HepG2 (cell line): ENCODE data around the gene INTS6L. TPM values are rescaled to one million over a fixed set of nuclear protein-coding genes. Genes with fewer than 3 reads are reported as not detected.

Experiments used
- ATAC-seq: fragments of 200-7000 bp; cut with Tn5 transposase; 3 replicates; pipeline ENCODE4 v1.9.1; 2020; ENCODE audit warnings: mild to moderate bottlenecking, moderate library complexity
- BruUV-seq: library from RNA; stranded (reverse); fragments of 400-500 nt; replicated peaks from 2 replicates; lab custom pipeline; 2021; lab: Mats Ljungman, UMichigan
- CTCF ChIA-PET: fragments of 300-600 bp; formaldehyde crosslinking; extraction: SDS; loops from one replicate; lab custom pipeline; 2021; ENCODE audit warnings: low total read pairs, inconsistent platforms, low intra/inter-chr PET ratio; lab: Yijun Ruan, JAX
- POLR2A ChIA-PET: fragments of 350-600 bp; sonication (Branson Sonifier 250); formaldehyde crosslinking; loops from one replicate; lab custom pipeline; 2020; ENCODE audit warnings: antibody characterized with exemption, inconsistent platforms; lab: Yijun Ruan, JAX
- DNase-seq: peaks from one replicate; pipeline ENCODE4 v3.0.0-alpha.2; 2015; ENCODE audit warnings: low spot score
- FAIRE-seq: peaks from 3 replicates; lab custom pipeline; 2011; peaks lifted over from hg19 to GRCh38; lab: Jason Lieb, UNC
- H2AFZ ChIP-seq: one replicate; pipeline ENCODE4 v1.6.1; 2011; ENCODE audit warnings: low read length, inconsistent platforms
- H3K27ac ChIP-seq: fragments of 300-600 bp; 3 replicates; pipeline ENCODE4 v1.8.0; 2011; ENCODE audit warnings: mixed run types, mild to moderate bottlenecking, mixed read lengths, low read length, inconsistent platforms; ENCODE audit not compliant: insufficient read depth; ENCODE audit errors: extremely low read length
- H3K27me3 ChIP-seq, 2 experiments: fragments of 200-600 bp in 1 of 2; 2 replicates in 1 of 2; 3 replicates in 1 of 2; pipeline versions ENCODE4 v1.6.0 to v1.8.0; 2011; ENCODE audit warnings: low read length in 2 of 2, mild to moderate bottlenecking in 2 of 2, moderate library complexity in 2 of 2, inconsistent platforms in 1 of 2; ENCODE audit not compliant: insufficient read depth in 2 of 2, control insufficient read depth in 1 of 2
- H3K36me3 ChIP-seq, 2 experiments: fragments of 200-600 bp in 1 of 2; replicated peaks in 1 of 2; 2 replicates in 1 of 2; 3 replicates in 1 of 2; pipeline versions ENCODE4 v1.5.1 to v1.8.0; 2011; ENCODE audit warnings: low read length in 2 of 2, inconsistent platforms in 1 of 2; ENCODE audit not compliant: insufficient read depth in 2 of 2, control insufficient read depth in 1 of 2
- H3K4me1 ChIP-seq: 2 replicates; pipeline ENCODE4 v1.5.1; 2012; ENCODE audit warnings: low read length, inconsistent platforms; ENCODE audit not compliant: insufficient read depth
- H3K4me2 ChIP-seq: 2 replicates; pipeline ENCODE4 v1.6.0; 2011; ENCODE audit warnings: low read depth, low read length, inconsistent platforms
- H3K4me3 ChIP-seq, 3 experiments: fragments of 200-600 bp in 1 of 3; sonication (generic), shearing (Covaris generic) in 1 of 3; replicated peaks in 1 of 3; 2 replicates each; pipeline ENCODE4 v1.5.1; 2011 to 2016; ENCODE audit warnings: low read length in 3 of 3, inconsistent platforms in 2 of 3, low read depth in 2 of 3, mild to moderate bottlenecking in 2 of 3, control low read depth in 1 of 3, mixed read lengths in 1 of 3; ENCODE audit not compliant: insufficient read depth in 1 of 3
- H3K79me2 ChIP-seq: one replicate; pipeline ENCODE4 v1.6.1; 2011; ENCODE audit warnings: low read length, inconsistent platforms; ENCODE audit not compliant: insufficient read depth
- H3K9ac ChIP-seq: 2 replicates; pipeline ENCODE4 v1.6.0; 2011; ENCODE audit warnings: mild to moderate bottlenecking, low read depth, low read length, inconsistent platforms; ENCODE audit not compliant: insufficient read depth
- H3K9me3 ChIP-seq: 2 replicates; pipeline ENCODE4 v1.5.1; 2012; ENCODE audit warnings: mild to moderate bottlenecking, low read length
- H4K20me1 ChIP-seq: 2 replicates; pipeline ENCODE4 v1.6.0; 2011; ENCODE audit warnings: inconsistent platforms, mild to moderate bottlenecking, low read length, moderate library complexity; ENCODE audit not compliant: insufficient read depth
- ATAD3A ChIP-seq: sonication (generic); formaldehyde crosslinking; IDR thresholded peaks from 2 replicates; pipeline ENCODE4 v1.4.0; 2020; ENCODE audit warnings: missing genetic modification reagents
- CEBPG ChIP-seq: IDR thresholded peaks from 2 replicates; pipeline ENCODE4 v1.6.1; 2016
- DR1 ChIP-seq: sonication (generic); formaldehyde crosslinking; IDR thresholded peaks from 2 replicates; pipeline ENCODE4 v1.8.0; 2021; ENCODE audit warnings: mild to moderate bottlenecking, missing genetic modification reagents, inconsistent platforms
- HMG20B ChIP-seq: conservative IDR thresholded peaks from 2 replicates; pipeline ENCODE4 v1.6.1; 2016; ENCODE audit warnings: missing genetic modification reagents, missing compliant biosample characterization
- KDM5A ChIP-seq: fragments of 200-600 bp; sonication (generic); IDR thresholded peaks from 2 replicates; pipeline ENCODE4 v1.7.0; 2018; ENCODE audit warnings: antibody characterized with exemption, mild to moderate bottlenecking, low read length, borderline replicate concordance
- KLF11 ChIP-seq: IDR thresholded peaks from 2 replicates; pipeline ENCODE4 v1.6.1; 2016; ENCODE audit warnings: missing compliant biosample characterization
- NFIC ChIP-seq: IDR thresholded peaks from 2 replicates; pipeline ENCODE4 v1.6.1; 2012; ENCODE audit warnings: mild to moderate bottlenecking, low read length, inconsistent platforms
- PHF5A ChIP-seq: IDR thresholded peaks from one replicate; pipeline ENCODE4 v1.6.1; 2018; ENCODE audit warnings: low read depth, missing genetic modification reagents; ENCODE audit not compliant: unreplicated experiment
- ZBTB3 ChIP-seq: sonication (generic); formaldehyde crosslinking; IDR thresholded peaks from 2 replicates; pipeline ENCODE4 v1.4.0; 2020; ENCODE audit warnings: low read depth, mild to moderate bottlenecking, moderate library complexity, missing genetic modification reagents, borderline replicate concordance
- ZNF614 ChIP-seq: IDR thresholded peaks from 2 replicates; pipeline ENCODE4 v1.6.1; 2018; ENCODE audit warnings: missing biosample characterization, missing genetic modification reagents, inconsistent platforms, borderline replicate concordance
- ZSCAN25 ChIP-seq: sonication (generic); formaldehyde crosslinking; IDR thresholded peaks from 2 replicates; pipeline ENCODE4 v1.8.0; 2022; ENCODE audit warnings: mild to moderate bottlenecking, missing genetic modification reagents
- WGBS: methylation state at CpG from one replicate; pipeline ENCODE4 v1.1.6; 2017; ENCODE audit warnings: low lambda C conversion rate; 5-methylcytosine and 5-hydroxymethylcytosine counted together
- in situ Hi-C: cut with HindIII; loops from 2 replicates; pipeline ENCODE4 v1.10.0; 2017; ENCODE audit warnings: low pct_unique_long_range_greater_than_20kb; ENCODE audit not compliant: extremely low pct_ligation_motif_present
- intact Hi-C: fragments of 100-400 bp; cut with micrococcal nuclease; formaldehyde crosslinking; loops from one replicate; pipeline ENCODE4 v1.10.0; 2022; ENCODE audit not compliant: unreplicated experiment
- polyA plus RNA-seq, 8 experiments: library from polyadenylated mRNA; depleted of rRNA in 3 of 8; stranded (reverse) in 7 of 8; unstranded in 1 of 8; fragments of >200 nt; fragmentation: Illumina TruSeq in 4 of 8; extraction: Trizol in 4 of 8; gene quantifications; 2 replicates each; pipeline versions ENCODE4 v1.2.1 to v1.2.3, GENCODE V29; 2011 to 2016; ENCODE audit warnings: low read depth in 4 of 8, missing spikeins in 1 of 8, mixed read lengths in 1 of 8; ENCODE audit not compliant: insufficient read depth in 1 of 8
- total RNA-seq, 5 experiments: library from RNA; depleted of rRNA; stranded (reverse); fragments of >200 nt; fragmentation: Illumina TruSeq; extraction: Trizol; gene quantifications; 2 replicates each; pipeline ENCODE4 v1.2.3, GENCODE V29; 2016; ENCODE audit warnings: low read depth in 1 of 5
- TF ChIP-seq, protein P1 (sequence below): sonication (generic); formaldehyde crosslinking; conservative IDR thresholded peaks from 2 replicates; pipeline ENCODE4 v1.8.1; 2023; ENCODE audit warnings: missing genetic modification reagents
- TF ChIP-seq, protein P2 (sequence below): sonication (generic); formaldehyde crosslinking; IDR thresholded peaks from 2 replicates; pipeline ENCODE4 v1.4.0; 2020; ENCODE audit warnings: missing genetic modification reagents

The INTS6L gene
- total and polyA plus RNA-seq, 2 of the 13 experiments (the other 11 are each of a cell fraction or from before 2014, with no cell fraction given) = not detected

DNA sequence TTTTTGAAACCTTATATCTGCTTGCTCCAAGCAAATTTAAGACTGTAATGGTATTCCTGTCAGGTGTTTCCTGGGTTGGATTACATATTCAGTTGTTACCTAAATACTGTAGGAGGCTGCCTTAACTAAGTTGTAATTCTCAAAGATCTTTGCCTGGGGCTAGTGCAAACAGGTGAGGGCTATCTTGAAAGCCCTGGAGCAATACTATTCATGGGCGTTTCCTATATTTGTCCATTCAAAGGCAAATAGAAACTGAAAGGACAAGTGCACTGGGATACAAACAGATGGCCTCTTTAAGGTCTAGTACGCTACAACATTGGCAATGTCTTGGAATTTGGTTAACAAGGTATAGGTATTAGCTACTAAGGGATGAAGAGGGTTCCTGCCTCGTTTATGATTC, 108.9 kb downstream of the INTS6L start:
- ChIA-PET POLR2A (no interaction called here), CTCF (no interaction called here)
- no peak for DNase-seq
- H3K27me3 ChIP-seq = no peaks in the 10 kb centered on the region
- H3K4me2 ChIP-seq = no peak overlapping the region
- H3K9ac ChIP-seq = no peak overlapping the region
- no peaks in the 10 kb centered on the region for H3K9me3 ChIP-seq
- WGBS = 0% methylated on average over 3 of the region's 3 CpGs
- no peak overlapping the region for H3K27ac ChIP-seq
- H3K36me3 ChIP-seq = no peaks in the 10 kb centered on the region
- no peak overlapping the region for H2AFZ ChIP-seq
- intact Hi-C loops (loop anchor here (5.0 kb wide), 1 partner anchor 303 kb away; no protein-coding TSS in a partner anchor), in situ Hi-C loops (no loop called here)
- H4K20me1 ChIP-seq = no peaks in the 10 kb centered on the region
- no peaks in the 10 kb centered on the region for H3K4me1 ChIP-seq
- ATAC-seq = no peak
- H3K79me2 ChIP-seq = no peaks in the 10 kb centered on the region
- BruUV-seq = no TSS peak
- no peak for TF ChIP-seq HMG20B
- TF ChIP-seq, protein P1, sequence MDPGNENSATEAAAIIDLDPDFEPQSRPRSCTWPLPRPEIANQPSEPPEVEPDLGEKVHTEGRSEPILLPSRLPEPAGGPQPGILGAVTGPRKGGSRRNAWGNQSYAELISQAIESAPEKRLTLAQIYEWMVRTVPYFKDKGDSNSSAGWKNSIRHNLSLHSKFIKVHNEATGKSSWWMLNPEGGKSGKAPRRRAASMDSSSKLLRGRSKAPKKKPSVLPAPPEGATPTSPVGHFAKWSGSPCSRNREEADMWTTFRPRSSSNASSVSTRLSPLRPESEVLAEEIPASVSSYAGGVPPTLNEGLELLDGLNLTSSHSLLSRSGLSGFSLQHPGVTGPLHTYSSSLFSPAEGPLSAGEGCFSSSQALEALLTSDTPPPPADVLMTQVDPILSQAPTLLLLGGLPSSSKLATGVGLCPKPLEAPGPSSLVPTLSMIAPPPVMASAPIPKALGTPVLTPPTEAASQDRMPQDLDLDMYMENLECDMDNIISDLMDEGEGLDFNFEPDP (CRISPR knock-in tag) = no peak
- TF ChIP-seq DR1 = no peak
- TF ChIP-seq CEBPG (CRISPR knock-in tag) = no peak
- TF ChIP-seq ZBTB3 (CRISPR knock-in tag) = no peak
- no peak for TF ChIP-seq ZSCAN25 (CRISPR knock-in tag)
- no peak for TF ChIP-seq KDM5A
- TF ChIP-seq ATAD3A (CRISPR knock-in tag) = no peak
- TF ChIP-seq ZNF614 (CRISPR knock-in tag) = no peak
- TF ChIP-seq, protein P2, sequence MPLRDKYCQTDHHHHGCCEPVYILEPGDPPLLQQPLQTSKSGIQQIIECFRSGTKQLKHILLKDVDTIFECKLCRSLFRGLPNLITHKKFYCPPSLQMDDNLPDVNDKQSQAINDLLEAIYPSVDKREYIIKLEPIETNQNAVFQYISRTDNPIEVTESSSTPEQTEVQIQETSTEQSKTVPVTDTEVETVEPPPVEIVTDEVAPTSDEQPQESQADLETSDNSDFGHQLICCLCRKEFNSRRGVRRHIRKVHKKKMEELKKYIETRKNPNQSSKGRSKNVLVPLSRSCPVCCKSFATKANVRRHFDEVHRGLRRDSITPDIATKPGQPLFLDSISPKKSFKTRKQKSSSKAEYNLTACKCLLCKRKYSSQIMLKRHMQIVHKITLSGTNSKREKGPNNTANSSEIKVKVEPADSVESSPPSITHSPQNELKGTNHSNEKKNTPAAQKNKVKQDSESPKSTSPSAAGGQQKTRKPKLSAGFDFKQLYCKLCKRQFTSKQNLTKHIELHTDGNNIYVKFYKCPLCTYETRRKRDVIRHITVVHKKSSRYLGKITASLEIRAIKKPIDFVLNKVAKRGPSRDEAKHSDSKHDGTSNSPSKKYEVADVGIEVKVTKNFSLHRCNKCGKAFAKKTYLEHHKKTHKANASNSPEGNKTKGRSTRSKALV = no peak
- TF ChIP-seq NFIC = no peak
- no peak for TF ChIP-seq KLF11 (CRISPR knock-in tag)
- TF ChIP-seq PHF5A (CRISPR knock-in tag) = no peak
- FAIRE-seq = no peak
- no peak overlapping the region for H3K4me3 ChIP-seq

Other genes with a start within 250 kb of the INTS6L start
- not detected in 2 replicates for gene ETDC, start 211.2 kb upstream of the INTS6L start, total RNA-seq (2016; rRNA removed; fragmentation: Illumina TruSeq; extraction: Trizol)
- gene ETDC, start 211.2 kb upstream of the INTS6L start, polyA plus RNA-seq (2011; rRNA removed) = not detected in 2 replicates
- gene ZNF75D, start 176.6 kb upstream of the INTS6L start, total RNA-seq (2016; rRNA removed; fragmentation: Illumina TruSeq; extraction: Trizol) = 6.2 and 6.6 TPM in 2 replicates
- gene ZNF75D, start 176.6 kb upstream of the INTS6L start, polyA plus RNA-seq (2011; rRNA removed) = 5.0 and 5.5 TPM in 2 replicates
- gene ZNF449, start 175.9 kb upstream of the INTS6L start, total RNA-seq (2016; rRNA removed; fragmentation: Illumina TruSeq; extraction: Trizol) = 3.0 and 3.4 TPM in 2 replicates
- 3.5 and 3.9 TPM in 2 replicates for gene ZNF449, start 175.9 kb upstream of the INTS6L start, polyA plus RNA-seq (2011; rRNA removed)
- gene SMIM10L2A, start 98.7 kb upstream of the INTS6L start, total RNA-seq (2016; rRNA removed; fragmentation: Illumina TruSeq; extraction: Trizol) = not detected in 2 replicates
- gene SMIM10L2A, start 98.7 kb upstream of the INTS6L start, polyA plus RNA-seq (2011; rRNA removed) = not detected in 2 replicates
- not detected in 2 replicates for gene CT45A1, start 193.0 kb downstream of the INTS6L start, total RNA-seq (2016; rRNA removed; fragmentation: Illumina TruSeq; extraction: Trizol)
- not detected in 2 replicates for gene CT45A1, start 193.0 kb downstream of the INTS6L start, polyA plus RNA-seq (2011; rRNA removed)
- not detected in 2 replicates for gene CT45A3, start 247.5 kb downstream of the INTS6L start, total RNA-seq (2016; rRNA removed; fragmentation: Illumina TruSeq; extraction: Trizol)
- gene CT45A3, start 247.5 kb downstream of the INTS6L start, polyA plus RNA-seq (2011; rRNA removed) = not detected in 2 replicates